ENCODE results near the gene ENTREP1.

- TF ChIP-seq, protein P1, sequence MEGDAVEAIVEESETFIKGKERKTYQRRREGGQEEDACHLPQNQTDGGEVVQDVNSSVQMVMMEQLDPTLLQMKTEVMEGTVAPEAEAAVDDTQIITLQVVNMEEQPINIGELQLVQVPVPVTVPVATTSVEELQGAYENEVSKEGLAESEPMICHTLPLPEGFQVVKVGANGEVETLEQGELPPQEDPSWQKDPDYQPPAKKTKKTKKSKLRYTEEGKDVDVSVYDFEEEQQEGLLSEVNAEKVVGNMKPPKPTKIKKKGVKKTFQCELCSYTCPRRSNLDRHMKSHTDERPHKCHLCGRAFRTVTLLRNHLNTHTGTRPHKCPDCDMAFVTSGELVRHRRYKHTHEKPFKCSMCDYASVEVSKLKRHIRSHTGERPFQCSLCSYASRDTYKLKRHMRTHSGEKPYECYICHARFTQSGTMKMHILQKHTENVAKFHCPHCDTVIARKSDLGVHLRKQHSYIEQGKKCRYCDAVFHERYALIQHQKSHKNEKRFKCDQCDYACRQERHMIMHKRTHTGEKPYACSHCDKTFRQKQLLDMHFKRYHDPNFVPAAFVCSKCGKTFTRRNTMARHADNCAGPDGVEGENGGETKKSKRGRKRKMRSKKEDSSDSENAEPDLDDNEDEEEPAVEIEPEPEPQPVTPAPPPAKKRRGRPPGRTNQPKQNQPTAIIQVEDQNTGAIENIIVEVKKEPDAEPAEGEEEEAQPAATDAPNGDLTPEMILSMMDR (IDR thresholded peaks at IDR 0.05; ENCODE audit: low read depth, low read length, missing input control) = no peak
- TF ChIP-seq TAF1 (conservative IDR thresholded peaks at IDR 0.05) = no peak
- TF ChIP-seq MAX (IDR thresholded peaks at IDR 0.05) = no peak
- no peak for TF ChIP-seq YY1 (IDR thresholded peaks at IDR 0.05)
- no peak for TF ChIP-seq REST (IDR thresholded peaks at IDR 0.05)
- no peak for TF ChIP-seq RXRA (IDR thresholded peaks at IDR 0.05)
- TF ChIP-seq NR2F2 (IDR thresholded peaks at IDR 0.05) = no peak
- TF ChIP-seq HNF4G (IDR thresholded peaks at IDR 0.05) = no peak
- TF ChIP-seq RAD21 (IDR thresholded peaks at IDR 0.05) = no peak
- TF ChIP-seq JUND (IDR thresholded peaks at IDR 0.05) = no peak
- TF ChIP-seq, protein P2, sequence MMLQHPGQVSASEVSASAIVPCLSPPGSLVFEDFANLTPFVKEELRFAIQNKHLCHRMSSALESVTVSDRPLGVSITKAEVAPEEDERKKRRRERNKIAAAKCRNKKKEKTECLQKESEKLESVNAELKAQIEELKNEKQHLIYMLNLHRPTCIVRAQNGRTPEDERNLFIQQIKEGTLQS (IDR thresholded peaks at IDR 0.05) = no peak
- no peak for TF ChIP-seq HNF4A (conservative IDR thresholded peaks at IDR 0.05)
- no peak for TF ChIP-seq SP1 (IDR thresholded peaks at IDR 0.05)
Measured at GRCh38 chr9:69364510-69365150, 39.6 kb downstream of the ENTREP1 start.
